Left ventricle myocardium superior (tissue), 1 donor: Measurements from ENCODE around the gene CEACAM20. TPM values are rescaled to one million over a fixed set of nuclear protein-coding genes. Genes with fewer than 3 reads are reported as not detected.
"Not testable (repeated sequence)": the region's sequence is repeated elsewhere in the genome, so short reads cannot be mapped to it uniquely, and the experiment has no call there.

Source experiments
- ATAC-seq: fragments of 200-7000 bp; cut with Tn5 transposase; one replicate; pipeline ENCODE4 v1.9.1; 2020; ENCODE audit warnings: mild to moderate bottlenecking, moderate library complexity
- DNase-seq: peaks from one replicate; pipeline ENCODE4 v3.0.0-alpha.2; 2020
- intact Hi-C: fragments of 100-400 bp; cut with micrococcal nuclease; formaldehyde crosslinking; loops from one replicate; pipeline ENCODE4 v1.11.0; 2022
- long read RNA-seq: library from polyadenylated mRNA; unstranded; transcript quantifications from one replicate; pipeline ENCODE4 v2.0.0, GENCODE V29; 2021
- total RNA-seq: library from RNA; stranded (reverse); fragmentation: NEBNext Ultra II Directional; extraction: Animal tissue kit (Norgen Biotek cat#: 25700); gene quantifications from one replicate; pipeline ENCODE4 v1.2.1, GENCODE V29; 2021
- donor health status: DM: no; HTN: yes; CAD: no; lungs with severe emphysema.

CEACAM20 gene
- not detected for total RNA-seq
- long read RNA-seq = 0 reads

- no peak for DNase-seq
- intact Hi-C loops = no loop called here
- no peak for ATAC-seq
Measured at GRCh38 chr19:44529536-44529935, at the start of gene CEACAM20. Gene CEACAM20, minus strand, starts transcription at chr19:44529675. Its CDS starts 166 bp downstream, at chr19:44529509.

DNA sequence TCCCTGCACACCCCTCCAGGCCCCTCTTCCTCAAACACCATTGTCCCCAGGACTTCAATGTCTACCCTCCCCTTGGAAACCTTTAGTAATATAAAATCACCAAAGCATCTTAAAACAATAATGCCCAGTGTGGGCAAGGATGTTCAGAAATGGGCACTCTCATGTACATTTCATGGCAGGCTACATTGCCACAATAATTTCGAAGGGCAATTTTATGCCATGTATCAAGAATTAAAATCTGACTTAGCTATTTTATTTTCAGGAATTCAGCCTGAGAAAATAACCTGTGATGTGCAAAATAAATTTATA is 48.0 kb upstream of the CEACAM20 start:
- no peak for DNase-seq

GRCh38 chr19:44576843-44577565 is 47.5 kb upstream of the CEACAM20 start:
- peak; percentile 77 for ATAC-seq
- DNase-seq = no peak
- intact Hi-C loops = loop anchor here (10.0 kb wide), 1 partner anchor 198 kb away; the partner anchor contains the start of gene CBLC

More for the DNA sequence above, 48.0 kb upstream of the CEACAM20 start:
- intact Hi-C loops = loop anchor here (10.0 kb wide), 1 partner anchor 197 kb away; the partner anchor contains the start of gene CBLC
- no peak for ATAC-seq

DNA sequence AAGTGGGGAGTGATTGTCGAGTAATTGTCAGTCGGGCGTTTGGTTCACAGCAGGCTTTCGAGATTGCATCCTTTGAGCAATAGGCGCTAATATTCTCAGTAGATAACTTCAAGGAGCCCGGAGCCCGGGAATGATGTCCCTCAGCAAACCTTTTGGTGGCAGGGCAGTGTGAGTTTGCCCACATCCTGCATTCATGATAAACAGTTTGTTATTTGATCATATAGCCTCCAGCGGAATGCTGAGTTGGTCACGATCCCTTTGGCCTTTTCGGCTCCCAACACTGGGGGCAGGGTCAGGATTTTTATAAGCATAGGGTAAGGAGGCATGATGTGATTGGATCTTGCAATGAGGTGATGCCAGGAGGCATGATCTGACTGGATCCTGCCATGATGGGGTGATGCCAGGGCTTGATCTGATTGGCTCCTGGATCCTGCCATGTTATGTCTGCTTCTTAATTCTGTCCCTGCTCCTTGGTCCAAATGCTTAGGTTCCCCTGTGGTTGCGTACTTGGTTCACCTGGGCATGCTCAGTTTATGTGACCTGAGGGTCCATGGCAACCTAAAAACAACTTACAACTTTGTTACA is 45.7 kb upstream of the CEACAM20 start:
- intact Hi-C loops = loop anchor here (10.0 kb wide), 1 partner anchor 200 kb away; the partner anchor contains the start of gene CBLC

GRCh38 chr19:44574186-44574950 is 44.9 kb upstream of the CEACAM20 start:
- DNase-seq (no peak), ATAC-seq (no peak)
- intact Hi-C loops = loop anchor here (5.0 to 10.0 kb wide), 2 partner anchors 83 to 200 kb away; partner anchors contain the start of gene CBLC

More for the DNA sequence above, 45.7 kb upstream of the CEACAM20 start:
- ATAC-seq = no peak
- no peak for DNase-seq

GRCh38 chr19:44573627-44574026 is 44.2 kb upstream of the CEACAM20 start:
- intact Hi-C loops = loop anchor here (5.0 to 10.0 kb wide), 2 partner anchors 84 to 201 kb away; partner anchors contain the start of gene CBLC
- ATAC-seq (no peak), DNase-seq (no peak)

- ATAC-seq = no peak
- intact Hi-C loops = loop anchor here (5.0 to 10.0 kb wide), 2 partner anchors 84 to 202 kb away; partner anchors contain the start of gene CBLC
Measured at GRCh38 chr19:44573183-44573582, 43.7 kb upstream of the CEACAM20 start.

GRCh38 chr19:44572581-44572900 is 43.1 kb upstream of the CEACAM20 start:
- intact Hi-C loops = loop anchor here (5.0 to 10.0 kb wide), 2 partner anchors 85 to 202 kb away; partner anchors contain the start of gene CBLC
- no peak for DNase-seq
- no peak for ATAC-seq

More at GRCh38 chr19:44573183-44573582, 43.7 kb upstream of the CEACAM20 start:
- DNase-seq = no peak

DNA sequence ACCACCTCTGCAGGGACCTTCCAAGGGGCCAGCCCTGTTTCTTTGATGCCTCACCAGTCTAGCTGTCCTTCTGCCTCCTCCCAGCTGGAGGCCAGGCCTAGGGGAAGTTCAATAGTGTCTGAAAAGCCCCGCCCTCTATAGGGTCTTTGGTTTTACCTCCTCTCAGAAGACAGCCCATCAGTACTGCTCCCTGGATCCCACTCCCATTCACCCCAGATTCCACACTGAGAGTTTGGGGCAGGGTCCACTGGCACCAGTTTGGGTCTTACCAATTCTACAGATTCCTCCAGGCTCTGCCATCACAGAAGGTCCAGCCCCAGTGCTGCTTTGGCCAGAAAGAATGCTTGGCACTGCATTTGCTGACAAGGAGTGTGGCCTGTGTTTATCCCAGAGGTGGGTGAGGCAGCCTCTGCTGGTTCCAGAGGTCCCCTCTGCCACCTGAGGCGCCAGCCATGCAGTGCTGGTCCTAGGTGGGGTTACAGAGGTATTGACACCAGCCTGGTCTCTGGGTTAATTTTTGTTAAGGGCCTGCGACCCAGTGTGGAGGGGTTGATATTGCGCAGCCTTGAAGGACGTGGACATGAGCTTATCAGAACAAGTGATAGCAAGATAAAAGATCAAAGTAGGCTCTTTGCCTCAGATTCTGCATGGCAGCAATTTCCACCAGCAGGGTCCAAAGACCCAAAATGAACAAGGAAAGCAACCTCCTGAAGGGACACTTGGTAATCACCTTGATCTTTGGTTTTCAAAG is 42.5 kb upstream of the CEACAM20 start:
- DNase-seq (no peak), ATAC-seq (no peak)
- intact Hi-C loops = loop anchor here (5.0 to 10.0 kb wide), 2 partner anchors 85 to 203 kb away; partner anchors contain the start of gene CBLC

- intact Hi-C loops = loop anchor here (5.0 to 10.0 kb wide), 2 partner anchors 86 to 204 kb away; partner anchors contain the start of gene CBLC
- ATAC-seq (peak; percentile 79), DNase-seq (no peak)
Measured at GRCh38 chr19:44570984-44571684, 41.7 kb upstream of the CEACAM20 start.

DNA sequence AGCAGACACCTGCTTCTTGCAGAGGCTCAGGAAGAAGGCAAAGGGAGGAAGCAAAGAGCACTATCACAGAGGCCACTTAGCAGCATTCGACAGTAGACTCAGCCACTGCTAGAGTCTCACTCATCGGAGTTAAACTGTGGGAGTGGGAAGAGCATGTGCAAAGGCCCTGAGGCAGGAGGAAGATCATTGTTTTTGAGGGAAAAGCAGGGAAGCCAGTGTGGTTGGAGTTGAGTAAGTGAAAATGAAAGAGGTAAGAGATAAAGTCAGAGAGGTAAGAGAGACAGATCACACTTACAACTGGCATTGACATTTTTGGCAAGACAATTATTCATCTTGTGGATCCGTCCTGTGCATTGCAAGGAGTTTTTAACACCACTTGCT is 41.1 kb upstream of the CEACAM20 start:
- intact Hi-C loops = loop anchor here (5.0 to 10.0 kb wide), 2 partner anchors 87 to 204 kb away; partner anchors contain the start of gene CBLC
- ATAC-seq = no peak
- DNase-seq = no peak

DNA sequence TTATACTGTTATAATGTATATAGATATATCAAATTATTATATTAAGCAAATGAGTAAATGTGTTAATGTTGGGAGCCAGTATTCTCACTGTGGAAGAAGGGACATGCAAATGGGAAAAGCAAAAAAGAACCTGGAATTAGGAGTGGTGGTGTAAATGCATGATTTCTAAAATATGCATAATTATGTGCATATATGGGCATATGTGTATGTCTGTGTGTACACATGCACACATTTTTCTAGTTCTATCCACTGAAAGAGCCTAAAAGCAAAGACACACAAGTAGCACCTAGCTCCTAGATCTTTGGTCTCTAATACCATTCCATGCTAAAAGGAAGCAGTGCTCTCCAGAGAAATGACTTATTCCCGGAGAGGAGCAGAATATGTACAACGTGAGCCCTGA is 38.3 kb upstream of the CEACAM20 start:
- no peak for ATAC-seq
- intact Hi-C loops = no loop called here
- DNase-seq = no peak

GRCh38 chr19:44566984-44567383 is 37.5 kb upstream of the CEACAM20 start:
- ATAC-seq (no peak), DNase-seq (no peak)
- intact Hi-C loops = no loop called here

GRCh38 chr19:44563086-44563655 is 33.7 kb upstream of the CEACAM20 start:
- ATAC-seq = not testable (repeated sequence)

DNA sequence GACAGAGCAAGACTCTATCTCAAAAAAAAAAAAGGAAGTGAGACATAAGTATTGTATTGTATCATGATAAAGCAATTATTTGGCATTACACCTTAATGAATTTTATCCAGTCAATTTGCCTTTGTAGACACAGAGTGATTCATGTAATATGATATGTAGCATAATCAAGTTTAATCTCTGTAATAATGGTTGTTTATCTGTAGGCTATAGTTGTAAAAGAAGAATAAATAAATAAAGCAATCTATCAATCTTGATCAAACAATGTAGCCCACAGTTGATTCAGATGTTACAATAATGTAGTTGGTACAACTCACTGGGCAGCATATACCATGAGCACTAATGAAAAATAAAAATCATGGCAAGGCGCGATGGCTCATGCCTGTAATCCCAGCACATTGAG is 28.5 kb upstream of the CEACAM20 start:
- no peak for DNase-seq
- ATAC-seq = no peak
- intact Hi-C loops = no loop called here

More at GRCh38 chr19:44563086-44563655, 33.7 kb upstream of the CEACAM20 start:
- DNase-seq, intact Hi-C loops: not testable (repeated sequence)

DNA sequence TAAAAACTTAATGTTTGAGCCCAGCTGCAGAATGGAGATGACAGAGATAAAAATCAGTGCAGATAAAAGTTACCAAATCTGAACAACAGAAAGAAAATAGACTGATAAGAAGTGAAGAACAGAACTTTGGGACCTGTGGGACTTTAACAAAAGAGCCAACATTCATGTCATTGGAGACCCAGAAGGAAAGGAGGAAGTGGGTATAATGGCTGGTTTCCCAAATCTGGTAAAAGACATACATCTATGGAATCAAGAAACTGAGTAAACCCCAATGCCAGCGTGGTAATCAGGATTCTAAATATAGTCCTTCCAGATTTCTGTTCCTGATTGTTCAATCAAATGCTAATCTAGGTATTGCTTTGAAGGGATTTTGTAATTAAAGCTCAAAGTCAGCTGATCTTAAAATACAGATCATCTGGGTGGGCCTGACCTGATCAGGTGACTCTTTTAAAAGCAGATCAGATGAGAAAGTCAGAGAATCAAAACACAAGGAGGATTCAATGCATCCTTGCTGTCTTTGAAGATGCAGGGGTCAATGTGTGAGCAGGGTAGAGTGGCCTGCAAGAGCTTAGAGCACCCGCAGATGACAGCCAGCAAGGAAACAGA is 25.3 kb upstream of the CEACAM20 start:
- intact Hi-C loops = no loop called here
- DNase-seq (no peak), ATAC-seq (no peak)

GRCh38 chr19:44553478-44554171 is 24.1 kb upstream of the CEACAM20 start:
- ATAC-seq (no peak), DNase-seq (no peak)
- intact Hi-C loops = no loop called here
